Stimulated activated naive CD8-positive, alpha-beta T cell treated with anti-CD3 and anti-CD28 coated beads, Interleukin-15, Interleukin-2, amounts not matched to agents 100 U/mL and 50 U/mL, for 24 hours (primary cell): ENCODE measurements around the gene WNK2.

Source experiments
- ATAC-seq: fragments of 150-1000 bp; cut with Tn5 transposase; one replicate; pipeline ENCODE4 v1.10.0; 2021
- DNase-seq: peaks from one replicate; pipeline ENCODE4 v3.0.0; 2021

WNK2 gene

GRCh38 chr9:93183663-93184431 lies at the start of gene WNK2:
WNK2 (plus strand) TSS chr9:93184139; CDS start chr9:93184930, 791 bp downstream.
- peak; percentile 65 for ATAC-seq
- DNase-seq: peak; percentile 55

DNA sequence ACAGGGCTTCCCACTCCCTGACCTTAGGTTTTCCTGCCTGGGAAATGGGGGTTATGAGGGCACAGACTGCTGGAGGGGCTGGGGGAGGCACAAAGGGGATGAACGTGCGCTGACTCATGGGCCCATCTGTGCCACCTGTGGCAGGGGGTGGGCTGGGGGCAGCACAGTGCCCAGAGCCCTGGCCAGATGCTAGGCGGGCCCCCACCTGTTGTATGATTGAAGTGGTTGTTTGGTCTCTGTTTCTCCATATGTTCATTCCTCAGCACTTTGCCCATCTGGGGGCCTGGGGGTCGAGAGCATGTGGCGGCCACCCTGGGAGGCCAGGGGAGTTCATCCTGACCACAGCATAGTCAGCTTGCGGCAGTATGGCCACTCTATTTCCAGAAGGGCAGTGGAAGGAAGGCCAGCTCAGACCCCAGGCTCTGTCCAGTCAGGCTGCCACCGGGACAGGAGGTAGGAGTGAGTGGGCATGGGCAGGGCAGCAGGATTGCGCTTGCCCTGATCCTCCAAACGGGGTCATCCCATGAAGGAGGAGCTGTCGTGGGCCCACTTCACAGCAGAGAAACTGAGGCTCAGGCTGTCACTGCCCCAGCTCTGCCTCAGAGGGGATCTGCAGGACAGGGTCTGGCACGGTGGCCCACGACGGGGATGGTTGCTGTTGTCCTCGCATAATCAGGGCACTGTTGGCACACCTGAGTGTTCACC lies 49.0 kb upstream of the WNK2 start:
- no peak for ATAC-seq

DNA sequence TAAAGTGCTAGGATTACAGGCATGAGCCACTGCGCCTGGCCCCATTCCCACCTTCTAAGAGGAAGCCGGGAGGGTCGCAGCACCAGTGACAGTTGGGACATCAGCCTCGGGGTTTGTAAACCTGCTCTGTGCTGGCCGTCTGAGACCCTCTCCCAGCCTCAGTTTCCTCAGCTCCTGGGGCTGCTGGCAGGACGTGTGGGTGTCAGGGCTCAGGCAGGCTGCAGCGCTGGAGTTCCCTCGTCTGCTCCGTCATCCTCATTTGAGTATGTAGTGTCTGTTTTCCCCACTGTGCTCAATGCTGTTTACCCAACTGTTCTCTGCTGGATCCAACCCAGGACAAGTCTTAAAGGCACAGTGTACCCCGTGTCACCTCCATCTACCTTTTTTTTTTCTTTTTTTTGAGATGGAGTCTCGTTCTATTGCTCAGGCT lies 47.9 kb upstream of the WNK2 start:
- no peak for DNase-seq
- ATAC-seq: no peak

More for the DNA sequence above, 49.0 kb upstream of the WNK2 start:
- no peak for DNase-seq

GRCh38 chr9:93137362-93137761 lies 46.6 kb upstream of the WNK2 start:
- ATAC-seq (no peak), DNase-seq (no peak)

DNA sequence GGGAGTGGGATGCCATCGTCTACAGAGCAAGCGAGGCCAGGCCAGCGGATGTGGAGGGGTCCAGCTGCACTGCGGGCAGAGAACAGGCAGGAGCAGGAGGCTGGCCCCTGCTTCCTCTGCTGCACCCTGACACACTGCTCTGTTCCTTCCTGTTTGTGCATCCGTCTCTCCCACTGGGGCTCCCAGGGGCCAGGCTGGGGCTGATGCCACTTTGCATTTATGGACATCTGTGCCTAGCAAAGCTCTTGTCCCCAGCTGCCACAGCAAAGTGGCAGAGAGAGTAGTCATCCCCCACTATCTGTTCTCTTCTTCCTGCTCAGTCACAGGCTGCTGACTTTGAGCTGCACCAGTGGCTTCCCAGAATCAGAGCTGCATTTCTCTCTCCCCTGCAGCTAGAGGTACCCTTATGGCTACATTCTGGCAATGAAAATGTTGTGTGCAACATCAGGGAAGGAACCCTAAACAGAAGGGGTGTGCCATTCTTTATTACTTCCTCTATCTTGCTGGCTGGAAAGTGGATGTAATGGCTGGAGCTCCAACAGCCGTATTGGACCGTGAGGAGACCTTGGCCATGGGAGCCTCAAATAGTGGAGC lies 45.7 kb upstream of the WNK2 start:
- no peak for ATAC-seq
- DNase-seq: no peak

- DNase-seq (no peak), ATAC-seq (no peak)
Observed at GRCh38 chr9:93139365-93140182, 44.4 kb upstream of the WNK2 start.

DNA sequence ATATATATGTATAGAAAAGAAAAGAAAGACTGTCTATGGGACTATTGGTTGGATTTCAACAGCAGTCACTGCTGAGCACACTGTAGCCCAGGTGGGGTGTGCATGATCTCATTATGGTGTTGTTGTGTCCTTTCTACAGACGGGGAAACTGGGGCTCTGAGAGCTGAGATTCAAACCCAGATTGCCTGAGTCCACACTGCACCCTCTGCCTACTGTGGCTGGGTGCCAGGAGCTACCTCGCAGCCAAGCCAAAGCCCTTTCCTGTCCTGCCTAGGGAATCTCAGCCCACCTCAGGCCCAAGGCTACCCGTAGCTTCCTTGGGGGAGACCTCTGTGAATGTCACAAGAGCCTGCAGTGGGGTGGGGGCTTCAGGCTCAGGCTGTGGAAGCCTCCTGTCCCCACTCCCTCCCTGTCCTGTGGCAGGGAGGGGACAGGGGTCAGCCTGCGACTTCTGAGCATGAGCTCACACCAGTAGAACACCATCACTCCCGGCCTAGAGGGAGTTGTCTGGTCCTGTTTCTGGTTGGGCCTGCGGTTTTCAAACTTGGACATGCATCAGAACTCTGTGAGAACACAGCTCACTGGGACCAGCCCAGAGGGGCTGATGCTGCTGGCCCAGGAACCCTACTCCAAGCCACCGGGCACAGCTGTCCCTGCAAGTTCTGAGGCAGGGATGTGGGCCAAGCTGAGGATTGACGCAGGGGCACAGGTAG lies 42.0 kb upstream of the WNK2 start:
- no peak for ATAC-seq
- DNase-seq: no peak

GRCh38 chr9:93143830-93144530 lies 40.0 kb upstream of the WNK2 start:
- peak; percentile 49 for DNase-seq
- ATAC-seq: peak; percentile 38

- DNase-seq (peak; percentile 59), ATAC-seq (peak; percentile 58)
Observed at GRCh38 chr9:93146696-93147095, 37.2 kb upstream of the WNK2 start.

GRCh38 chr9:93147632-93148031 lies 36.3 kb upstream of the WNK2 start:
- ATAC-seq (no peak), DNase-seq (no peak)

GRCh38 chr9:93148721-93149120 lies 35.2 kb upstream of the WNK2 start:
- ATAC-seq: no peak
- DNase-seq: no peak

- DNase-seq (no peak), ATAC-seq (no peak)
Observed at GRCh38 chr9:93149361-93149760, 34.6 kb upstream of the WNK2 start.

- ATAC-seq (no peak), DNase-seq (no peak)
Observed at GRCh38 chr9:93151097-93151784, 32.7 kb upstream of the WNK2 start.

GRCh38 chr9:93154293-93154903 lies 29.5 kb upstream of the WNK2 start:
- DNase-seq: peak; percentile 58
- no peak for ATAC-seq

DNA sequence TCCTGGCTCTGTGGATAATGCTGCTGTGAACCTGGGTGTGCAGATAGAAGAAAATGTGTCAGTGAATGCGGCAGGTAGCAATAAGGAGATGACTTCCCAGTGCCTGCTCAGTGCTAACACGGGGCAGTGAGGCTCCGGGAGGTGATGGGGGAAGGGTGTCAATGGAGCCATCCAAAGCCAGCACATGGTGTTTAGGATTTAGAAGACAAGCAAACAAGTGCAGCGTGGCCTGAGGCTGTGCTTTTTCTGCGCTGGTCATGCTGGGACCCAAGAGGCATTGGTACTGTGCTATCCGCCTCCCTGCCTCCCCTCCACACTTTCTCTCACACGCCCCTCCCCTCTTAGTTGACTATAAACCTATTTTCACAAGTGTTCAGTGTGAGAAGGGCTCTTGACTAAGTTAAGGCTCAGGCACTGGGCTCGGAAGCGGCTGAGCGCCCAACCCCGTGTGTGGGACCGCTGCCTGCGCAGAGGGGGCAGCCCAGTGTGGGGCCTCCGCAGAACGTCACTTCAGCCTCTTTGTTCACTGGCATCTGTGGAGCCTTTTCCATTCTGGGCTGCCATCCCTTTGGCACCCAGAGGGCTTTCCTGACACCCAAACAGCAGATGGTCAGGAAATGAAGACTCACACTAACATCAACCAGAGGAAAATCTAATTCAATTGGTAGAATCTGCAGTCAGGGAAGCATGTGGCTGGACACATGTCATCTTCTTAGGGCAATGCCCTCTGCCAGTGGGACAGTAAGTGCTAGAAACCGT lies 28.0 kb upstream of the WNK2 start:
- ATAC-seq (no peak), DNase-seq (no peak)

- DNase-seq: peak; percentile 27
- ATAC-seq: peak; percentile 76
Observed at GRCh38 chr9:93156475-93157008, 27.4 kb upstream of the WNK2 start.

GRCh38 chr9:93159601-93160471 lies 24.1 kb upstream of the WNK2 start:
- peak; percentile 86 for DNase-seq
- peak; percentile 85 for ATAC-seq
